ENCODE data around the gene KRT25.

DNA sequence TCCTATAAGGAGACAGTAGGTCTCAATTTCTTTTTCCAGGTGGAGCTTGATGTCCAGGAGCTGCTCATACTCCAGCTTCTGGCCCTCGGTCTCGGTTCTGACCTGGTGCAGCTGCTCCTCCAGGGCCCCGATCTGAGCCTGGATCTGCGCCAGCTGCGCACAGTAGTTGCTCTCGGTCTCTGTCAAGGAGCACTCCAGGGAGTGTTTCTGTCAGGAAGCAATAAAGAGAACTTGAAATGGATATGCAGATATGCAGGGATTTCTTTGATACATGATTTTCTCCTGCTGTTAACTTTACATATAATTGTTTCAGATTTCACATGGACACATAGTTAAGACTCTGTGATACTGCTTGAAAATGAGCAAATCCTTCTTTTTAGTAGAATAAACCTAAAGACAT lies 4.7 kb downstream of the KRT25 start:
- TF ChIP-seq CTCF (conservative IDR thresholded peaks at IDR 0.05; ENCODE audit: low read length), result no peak
- TF ChIP-seq EZH2phosphoT487 (IDR thresholded peaks at IDR 0.05; ENCODE audit: borderline replicate concordance), result no peak

All from Loucy (cell line).